ENCODE results near the gene CIPC.

CIPC gene

GRCh38 chr14:77103475-77103874 lies 5.4 kb downstream of the CIPC start:
- no peak overlapping the region for H3K27ac ChIP-seq
- TF ChIP-seq CTCF (IDR thresholded peaks at IDR 0.05) (no peak), ZFX (IDR thresholded peaks at IDR 0.05; ENCODE audit: borderline replicate concordance) (no peak)

GRCh38 chr14:77103951-77104350 lies 5.9 kb downstream of the CIPC start:
- TF ChIP-seq CTCF (IDR thresholded peaks at IDR 0.05) (no peak), ZFX (IDR thresholded peaks at IDR 0.05; ENCODE audit: borderline replicate concordance) (no peak)
- H3K27ac ChIP-seq = no peak overlapping the region

- no peak for TF ChIP-seq ZFX (IDR thresholded peaks at IDR 0.05; ENCODE audit: borderline replicate concordance)
- TF ChIP-seq CTCF (IDR thresholded peaks at IDR 0.05) = no peak
- no peak overlapping the region for H3K27ac ChIP-seq
Observed at GRCh38 chr14:77104393-77104792, 6.3 kb downstream of the CIPC start.

GRCh38 chr14:77105145-77105939 lies 7.3 kb downstream of the CIPC start:
- TF ChIP-seq ZFX (IDR thresholded peaks at IDR 0.05; ENCODE audit: borderline replicate concordance) = no peak
- H3K27ac ChIP-seq = no peak overlapping the region

GRCh38 chr14:77106666-77107065 lies 8.6 kb downstream of the CIPC start:
- TF ChIP-seq ZFX (IDR thresholded peaks at IDR 0.05; ENCODE audit: borderline replicate concordance) (no peak), CTCF (IDR thresholded peaks at IDR 0.05) (no peak)
- no peak overlapping the region for H3K27ac ChIP-seq

- H3K27ac ChIP-seq = no peak overlapping the region
- TF ChIP-seq ZFX (IDR thresholded peaks at IDR 0.05; ENCODE audit: borderline replicate concordance) (no peak), CTCF (IDR thresholded peaks at IDR 0.05) (no peak)
Observed at GRCh38 chr14:77107228-77107627, 9.2 kb downstream of the CIPC start.

- no peak for TF ChIP-seq ZFX (IDR thresholded peaks at IDR 0.05; ENCODE audit: borderline replicate concordance)
- TF ChIP-seq CTCF (IDR thresholded peaks at IDR 0.05) = no peak
Observed at GRCh38 chr14:77108753-77109152, 10.7 kb downstream of the CIPC start.

GRCh38 chr14:77109656-77110055 lies 11.6 kb downstream of the CIPC start:
- no peak for TF ChIP-seq ZFX (IDR thresholded peaks at IDR 0.05; ENCODE audit: borderline replicate concordance)
- no peak for TF ChIP-seq CTCF (IDR thresholded peaks at IDR 0.05)
- H3K27ac ChIP-seq = no peak overlapping the region

More at GRCh38 chr14:77108753-77109152, 10.7 kb downstream of the CIPC start:
- H3K27ac ChIP-seq = no peak overlapping the region
